Measurements from ENCODE around the gene AQP2.

DNA sequence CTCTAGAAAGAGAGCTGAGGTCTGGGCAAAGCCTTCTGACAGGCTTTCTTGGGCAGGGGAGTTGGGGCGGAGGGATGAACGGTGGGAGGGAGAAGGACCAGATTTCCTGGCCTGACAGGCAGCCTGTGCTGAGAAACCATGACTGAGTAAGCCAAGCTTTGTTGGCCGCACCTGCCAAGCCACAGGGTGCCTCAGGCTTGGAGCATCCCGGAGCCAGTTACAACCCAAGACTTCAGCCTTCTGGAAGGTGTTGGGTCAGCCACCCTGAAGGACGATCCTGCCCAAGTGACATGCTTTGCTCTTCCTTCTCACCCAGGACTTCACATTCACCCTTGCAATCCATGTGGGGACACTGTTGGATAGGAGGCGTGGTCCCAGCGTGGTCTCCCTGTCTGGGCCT is 21.0 kb upstream of the AQP2 start:
- TF ChIP-seq, protein P1, sequence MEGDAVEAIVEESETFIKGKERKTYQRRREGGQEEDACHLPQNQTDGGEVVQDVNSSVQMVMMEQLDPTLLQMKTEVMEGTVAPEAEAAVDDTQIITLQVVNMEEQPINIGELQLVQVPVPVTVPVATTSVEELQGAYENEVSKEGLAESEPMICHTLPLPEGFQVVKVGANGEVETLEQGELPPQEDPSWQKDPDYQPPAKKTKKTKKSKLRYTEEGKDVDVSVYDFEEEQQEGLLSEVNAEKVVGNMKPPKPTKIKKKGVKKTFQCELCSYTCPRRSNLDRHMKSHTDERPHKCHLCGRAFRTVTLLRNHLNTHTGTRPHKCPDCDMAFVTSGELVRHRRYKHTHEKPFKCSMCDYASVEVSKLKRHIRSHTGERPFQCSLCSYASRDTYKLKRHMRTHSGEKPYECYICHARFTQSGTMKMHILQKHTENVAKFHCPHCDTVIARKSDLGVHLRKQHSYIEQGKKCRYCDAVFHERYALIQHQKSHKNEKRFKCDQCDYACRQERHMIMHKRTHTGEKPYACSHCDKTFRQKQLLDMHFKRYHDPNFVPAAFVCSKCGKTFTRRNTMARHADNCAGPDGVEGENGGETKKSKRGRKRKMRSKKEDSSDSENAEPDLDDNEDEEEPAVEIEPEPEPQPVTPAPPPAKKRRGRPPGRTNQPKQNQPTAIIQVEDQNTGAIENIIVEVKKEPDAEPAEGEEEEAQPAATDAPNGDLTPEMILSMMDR (IDR thresholded peaks at IDR 0.05 in 2 of 3, conservative IDR thresholded peaks at IDR 0.05 in 1 of 3; ENCODE audit: borderline replicate concordance in 1 of 3, insufficient read depth in 1 of 3, low read depth in 2 of 3, low read length in 2 of 3), result no peak
- no peak for TF ChIP-seq CEBPB (IDR thresholded peaks at IDR 0.05; ENCODE audit: low read depth)
- TF ChIP-seq, protein P2, sequence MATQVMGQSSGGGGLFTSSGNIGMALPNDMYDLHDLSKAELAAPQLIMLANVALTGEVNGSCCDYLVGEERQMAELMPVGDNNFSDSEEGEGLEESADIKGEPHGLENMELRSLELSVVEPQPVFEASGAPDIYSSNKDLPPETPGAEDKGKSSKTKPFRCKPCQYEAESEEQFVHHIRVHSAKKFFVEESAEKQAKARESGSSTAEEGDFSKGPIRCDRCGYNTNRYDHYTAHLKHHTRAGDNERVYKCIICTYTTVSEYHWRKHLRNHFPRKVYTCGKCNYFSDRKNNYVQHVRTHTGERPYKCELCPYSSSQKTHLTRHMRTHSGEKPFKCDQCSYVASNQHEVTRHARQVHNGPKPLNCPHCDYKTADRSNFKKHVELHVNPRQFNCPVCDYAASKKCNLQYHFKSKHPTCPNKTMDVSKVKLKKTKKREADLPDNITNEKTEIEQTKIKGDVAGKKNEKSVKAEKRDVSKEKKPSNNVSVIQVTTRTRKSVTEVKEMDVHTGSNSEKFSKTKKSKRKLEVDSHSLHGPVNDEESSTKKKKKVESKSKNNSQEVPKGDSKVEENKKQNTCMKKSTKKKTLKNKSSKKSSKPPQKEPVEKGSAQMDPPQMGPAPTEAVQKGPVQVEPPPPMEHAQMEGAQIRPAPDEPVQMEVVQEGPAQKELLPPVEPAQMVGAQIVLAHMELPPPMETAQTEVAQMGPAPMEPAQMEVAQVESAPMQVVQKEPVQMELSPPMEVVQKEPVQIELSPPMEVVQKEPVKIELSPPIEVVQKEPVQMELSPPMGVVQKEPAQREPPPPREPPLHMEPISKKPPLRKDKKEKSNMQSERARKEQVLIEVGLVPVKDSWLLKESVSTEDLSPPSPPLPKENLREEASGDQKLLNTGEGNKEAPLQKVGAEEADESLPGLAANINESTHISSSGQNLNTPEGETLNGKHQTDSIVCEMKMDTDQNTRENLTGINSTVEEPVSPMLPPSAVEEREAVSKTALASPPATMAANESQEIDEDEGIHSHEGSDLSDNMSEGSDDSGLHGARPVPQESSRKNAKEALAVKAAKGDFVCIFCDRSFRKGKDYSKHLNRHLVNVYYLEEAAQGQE (IDR thresholded peaks at IDR 0.05; ENCODE audit: low read depth), result no peak
- no peak for TF ChIP-seq SIN3A (IDR thresholded peaks at IDR 0.05; ENCODE audit: low read depth)
- TF ChIP-seq, protein P3, sequence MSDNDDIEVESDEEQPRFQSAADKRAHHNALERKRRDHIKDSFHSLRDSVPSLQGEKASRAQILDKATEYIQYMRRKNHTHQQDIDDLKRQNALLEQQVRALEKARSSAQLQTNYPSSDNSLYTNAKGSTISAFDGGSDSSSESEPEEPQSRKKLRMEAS (IDR thresholded peaks at IDR 0.05), result no peak
- no peak for TF ChIP-seq YY1 (IDR thresholded peaks at IDR 0.05; ENCODE audit: extremely low read depth, insufficient replicate concordance, low read depth, low read length)
- no peak for TF ChIP-seq EZH2phosphoT487 (IDR thresholded peaks at IDR 0.05; ENCODE audit: borderline replicate concordance)
- TF ChIP-seq SP1 (IDR thresholded peaks at IDR 0.05; ENCODE audit: low read depth), result no peak

All from HCT116 (cell line).